HG03175 (cell line): ENCODE data around the gene DUSP16.
A peak's percentile ranks its signal among the peaks of the same experiment; 100 is the strongest.
"Not testable (repeated sequence)": the region's sequence is repeated elsewhere in the genome, so short reads cannot be mapped to it uniquely, and the experiment has no call there.

Experiments
- ATAC-seq: cut with Tn5 transposase; IDR thresholded peaks from one replicate; pipeline ENCODE4 v1.9.1; 2021; ENCODE audit warnings: mild to moderate bottlenecking, moderate library complexity; ENCODE audit not compliant: unreplicated experiment

DUSP16 gene, protein sequence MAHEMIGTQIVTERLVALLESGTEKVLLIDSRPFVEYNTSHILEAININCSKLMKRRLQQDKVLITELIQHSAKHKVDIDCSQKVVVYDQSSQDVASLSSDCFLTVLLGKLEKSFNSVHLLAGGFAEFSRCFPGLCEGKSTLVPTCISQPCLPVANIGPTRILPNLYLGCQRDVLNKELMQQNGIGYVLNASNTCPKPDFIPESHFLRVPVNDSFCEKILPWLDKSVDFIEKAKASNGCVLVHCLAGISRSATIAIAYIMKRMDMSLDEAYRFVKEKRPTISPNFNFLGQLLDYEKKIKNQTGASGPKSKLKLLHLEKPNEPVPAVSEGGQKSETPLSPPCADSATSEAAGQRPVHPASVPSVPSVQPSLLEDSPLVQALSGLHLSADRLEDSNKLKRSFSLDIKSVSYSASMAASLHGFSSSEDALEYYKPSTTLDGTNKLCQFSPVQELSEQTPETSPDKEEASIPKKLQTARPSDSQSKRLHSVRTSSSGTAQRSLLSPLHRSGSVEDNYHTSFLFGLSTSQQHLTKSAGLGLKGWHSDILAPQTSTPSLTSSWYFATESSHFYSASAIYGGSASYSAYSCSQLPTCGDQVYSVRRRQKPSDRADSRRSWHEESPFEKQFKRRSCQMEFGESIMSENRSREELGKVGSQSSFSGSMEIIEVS

GRCh38 chr12:12562585-12563261 is at the start of gene DUSP16:
Gene DUSP16 (minus strand): TSS chr12:12562863. CDS start chr12:12521098, 41,765 bp downstream.
- peak; percentile 72 for ATAC-seq

GRCh38 chr12:12612358-12612757 is 49.7 kb upstream of the DUSP16 start:
- ATAC-seq, result no peak

- ATAC-seq, result peak; percentile 86
Measured at GRCh38 chr12:12611512-12612306, 49.0 kb upstream of the DUSP16 start, which contains the start of gene CREBL2. Gene CREBL2 (plus strand): TSS chr12:12611876. CDS start chr12:12612173, 297 bp downstream.

DNA sequence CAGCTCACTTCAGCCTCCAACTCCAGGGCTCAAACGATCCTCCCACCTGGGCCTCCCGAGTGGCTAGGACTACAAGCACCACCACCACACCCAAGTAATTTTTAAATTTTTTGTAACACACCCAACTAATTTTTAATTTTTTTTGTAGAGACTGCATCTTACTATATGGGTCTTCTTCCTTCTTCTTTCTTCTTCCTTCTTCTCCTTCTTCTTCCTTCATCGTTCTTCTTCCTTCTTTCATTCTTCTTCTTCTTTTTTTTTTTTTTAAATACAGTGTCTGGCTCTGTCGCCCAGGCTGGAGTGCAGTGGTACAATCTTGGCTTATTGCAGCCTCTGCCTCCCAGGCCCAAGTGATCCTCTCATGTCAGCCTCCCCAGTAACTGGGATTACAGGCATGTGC is 48.0 kb upstream of the DUSP16 start:
- ATAC-seq, result no peak

GRCh38 chr12:12609692-12610091 is 47.0 kb upstream of the DUSP16 start:
- ATAC-seq, result no peak

GRCh38 chr12:12608557-12608957 is 45.9 kb upstream of the DUSP16 start:
- no peak for ATAC-seq

DNA sequence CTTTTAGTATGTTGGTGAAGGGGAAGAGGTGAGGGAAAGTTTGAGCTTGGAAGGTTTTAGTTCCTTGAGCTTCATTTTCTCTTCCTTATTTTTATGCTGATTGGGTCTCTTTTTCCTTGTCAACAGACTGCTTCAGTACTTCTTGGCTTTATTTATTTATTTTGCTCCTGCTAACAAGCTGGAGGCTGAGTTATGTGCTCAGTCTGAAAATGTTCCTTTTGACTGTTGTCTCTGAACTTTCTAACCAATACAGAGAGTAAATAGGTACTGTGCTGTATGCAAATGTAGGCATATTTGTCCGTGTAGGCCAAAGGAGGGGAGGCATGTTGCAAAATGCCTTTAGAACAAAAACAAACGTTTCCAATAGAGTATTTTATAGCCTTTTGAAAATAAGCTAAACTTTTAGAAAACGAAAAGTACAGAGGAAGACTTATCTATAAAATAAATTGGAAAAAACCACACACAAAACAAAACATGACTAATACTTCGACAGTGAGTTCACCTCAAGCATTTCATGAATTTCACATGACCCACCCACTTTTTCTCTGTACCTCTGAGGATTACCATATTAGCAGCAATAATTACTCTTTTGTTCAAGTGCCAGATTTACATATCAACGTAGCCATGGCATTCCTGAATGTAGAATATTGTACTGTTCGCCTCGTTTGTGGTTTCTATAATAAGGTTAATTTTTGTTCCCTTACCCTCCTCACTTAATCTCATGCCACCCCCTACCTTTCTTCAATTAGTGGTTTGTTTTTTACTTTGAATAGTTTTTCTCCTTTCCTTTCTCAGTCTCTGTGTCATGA is 44.3 kb upstream of the DUSP16 start:
- ATAC-seq, result no peak

DNA sequence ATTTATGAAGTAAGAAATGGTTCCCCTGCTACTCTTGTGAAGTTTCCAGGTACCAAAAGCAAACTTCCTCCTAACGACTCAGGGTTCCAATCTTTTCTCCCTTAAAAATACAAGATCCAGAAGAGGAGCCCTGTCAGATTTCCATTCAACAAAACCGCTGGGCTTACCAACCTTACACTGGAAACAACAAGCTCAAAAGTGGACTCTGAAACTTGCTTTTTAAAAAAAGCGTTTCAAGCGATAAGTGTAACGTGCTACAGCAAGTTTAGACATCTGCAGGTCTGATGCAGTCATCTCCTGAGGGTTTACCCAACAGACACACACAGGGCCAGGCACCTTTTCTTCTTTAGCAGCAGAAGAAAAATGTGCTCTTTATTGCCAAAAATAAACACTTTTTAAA is 42.1 kb upstream of the DUSP16 start:
- no peak for ATAC-seq

DNA sequence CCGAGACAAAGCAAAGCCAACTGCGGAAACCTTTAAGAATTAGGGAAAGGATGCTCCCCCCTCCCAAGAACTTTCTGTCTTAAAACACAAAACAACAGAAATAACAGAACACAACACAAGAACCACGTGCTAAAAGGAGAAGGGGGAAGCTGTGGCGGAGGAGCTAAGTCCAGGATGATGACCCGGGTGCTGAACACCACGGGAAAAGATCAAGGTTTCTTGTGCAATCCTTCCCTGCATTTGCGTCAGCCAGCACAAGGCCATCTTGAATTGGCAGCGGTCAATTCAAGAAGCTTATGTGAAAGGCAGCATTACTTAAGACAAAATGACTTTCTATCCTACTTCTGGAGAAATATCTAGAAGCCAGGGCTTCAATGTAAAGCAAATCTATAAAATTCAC is 38.0 kb upstream of the DUSP16 start:
- no peak for ATAC-seq

DNA sequence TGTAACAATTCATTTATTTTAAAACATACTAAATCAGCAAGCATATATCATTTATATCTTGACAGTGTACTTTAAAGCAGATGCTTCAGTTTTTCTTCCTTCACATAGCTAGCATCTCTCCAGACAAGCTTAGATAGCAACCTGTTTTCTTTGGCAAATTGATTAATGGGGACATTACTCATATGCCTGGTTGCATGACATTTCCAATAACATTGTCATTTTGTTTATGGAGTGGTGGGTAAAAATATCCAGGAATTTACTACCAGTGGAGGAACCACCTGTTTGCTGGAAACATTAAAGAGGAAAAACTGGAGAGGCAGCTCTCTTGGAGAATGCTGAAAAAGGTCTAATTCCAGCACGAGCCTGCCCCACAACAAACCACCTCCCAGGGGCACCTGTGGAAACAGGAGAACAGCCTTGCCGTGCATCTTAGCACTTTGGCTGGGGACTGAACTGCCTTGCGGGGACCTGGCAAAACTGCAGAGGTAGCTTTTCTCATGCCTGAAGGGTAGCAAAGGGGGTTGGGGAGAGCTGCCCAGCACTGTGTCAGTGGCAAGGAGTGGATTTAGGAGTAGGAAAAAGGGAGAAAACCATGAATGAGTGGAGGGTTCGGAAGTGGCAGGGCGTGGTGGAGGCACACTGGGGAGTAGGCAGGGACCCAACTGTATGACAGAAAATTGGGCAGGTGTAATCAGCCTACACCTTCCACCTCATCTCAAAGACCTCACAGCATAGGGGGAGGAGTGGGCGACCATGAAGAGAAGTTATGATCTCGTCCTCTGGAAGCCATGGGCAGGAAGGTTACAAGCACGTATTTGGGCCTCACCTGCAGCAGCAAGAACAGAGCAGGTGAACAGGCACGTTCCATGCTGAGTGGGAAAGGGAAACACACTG is 37.3 kb upstream of the DUSP16 start:
- no peak for ATAC-seq

DNA sequence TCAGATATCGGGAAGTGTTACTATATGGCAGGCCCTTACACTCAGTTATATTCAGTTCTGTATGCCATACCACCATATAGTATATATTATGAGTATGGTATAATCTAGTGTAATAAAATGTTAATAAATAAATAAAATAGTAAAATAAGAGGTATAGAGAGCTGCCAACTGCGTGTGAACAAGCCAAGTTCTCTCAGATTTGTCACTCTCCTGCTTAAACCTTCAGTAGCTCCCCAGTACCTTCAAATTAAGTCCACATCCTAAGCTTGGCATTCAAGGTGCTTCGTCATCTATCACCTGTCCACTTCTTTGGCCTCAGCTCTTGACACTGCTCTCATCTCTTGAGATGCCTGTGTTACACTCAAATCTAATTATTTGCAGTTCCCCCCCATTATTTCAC is 36.2 kb upstream of the DUSP16 start:
- no peak for ATAC-seq

DNA sequence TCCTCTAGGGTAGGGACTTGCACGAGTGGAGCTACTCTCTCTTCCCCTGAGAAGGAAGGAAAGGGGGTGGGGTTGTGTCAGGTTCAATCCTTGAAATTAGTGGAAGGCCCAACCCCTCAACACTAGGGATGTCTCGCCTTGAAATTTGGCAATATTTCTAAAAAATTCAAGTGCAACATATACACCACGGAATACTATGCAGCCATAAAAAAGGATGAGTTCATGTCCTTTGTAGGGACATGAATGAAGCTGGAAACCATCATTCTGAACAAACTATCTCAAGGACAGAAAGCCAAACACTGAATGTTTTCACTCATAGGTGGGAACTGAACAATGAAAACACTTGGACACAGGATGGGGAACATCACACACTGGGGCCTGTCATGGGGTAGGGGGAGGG is 33.9 kb upstream of the DUSP16 start:
- ATAC-seq, result not testable (repeated sequence)

GRCh38 chr12:12595929-12596328 is 33.3 kb upstream of the DUSP16 start:
- ATAC-seq, result not testable (repeated sequence)

GRCh38 chr12:12592930-12593329 is 30.3 kb upstream of the DUSP16 start:
- ATAC-seq, result no peak

DNA sequence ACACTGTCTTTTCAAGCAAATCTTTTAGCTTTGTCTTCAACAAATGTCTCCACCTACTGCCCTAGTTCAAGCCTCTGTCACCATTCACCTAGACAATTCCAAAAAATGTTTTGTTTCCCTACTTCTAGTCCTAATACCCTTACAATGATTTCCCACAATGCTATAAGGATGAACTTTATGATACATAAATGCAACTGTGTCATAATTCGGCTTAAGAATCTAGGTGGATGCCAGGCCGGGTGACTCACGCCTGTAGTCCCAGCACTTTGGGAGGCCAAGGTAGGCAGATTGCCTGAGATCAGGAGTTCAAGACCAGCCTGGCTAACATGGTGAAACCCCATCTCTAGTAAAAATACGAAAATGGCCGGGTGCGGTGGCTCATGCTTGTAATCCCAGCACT is 28.3 kb upstream of the DUSP16 start:
- ATAC-seq, result no peak

DNA sequence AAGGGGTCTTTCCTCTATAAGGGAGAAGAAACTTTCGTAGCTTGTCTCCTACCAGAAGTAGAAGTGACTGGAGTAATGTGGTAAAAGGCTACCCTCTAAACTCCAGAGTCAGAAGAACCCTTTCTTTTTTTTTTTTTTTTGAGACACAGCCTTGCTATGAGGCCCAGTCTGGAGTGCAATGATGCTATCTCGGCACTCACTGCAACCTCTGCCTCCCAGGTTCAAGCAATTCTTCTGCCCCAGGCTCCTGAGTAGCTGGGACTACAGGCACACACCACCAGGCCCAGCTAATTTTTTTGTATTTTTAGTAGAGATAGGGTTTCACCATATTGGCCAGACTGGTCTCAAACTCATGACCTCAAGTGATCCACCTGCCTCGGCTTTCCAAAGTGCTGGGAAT is 25.8 kb upstream of the DUSP16 start:
- ATAC-seq, result not testable (repeated sequence)

DNA sequence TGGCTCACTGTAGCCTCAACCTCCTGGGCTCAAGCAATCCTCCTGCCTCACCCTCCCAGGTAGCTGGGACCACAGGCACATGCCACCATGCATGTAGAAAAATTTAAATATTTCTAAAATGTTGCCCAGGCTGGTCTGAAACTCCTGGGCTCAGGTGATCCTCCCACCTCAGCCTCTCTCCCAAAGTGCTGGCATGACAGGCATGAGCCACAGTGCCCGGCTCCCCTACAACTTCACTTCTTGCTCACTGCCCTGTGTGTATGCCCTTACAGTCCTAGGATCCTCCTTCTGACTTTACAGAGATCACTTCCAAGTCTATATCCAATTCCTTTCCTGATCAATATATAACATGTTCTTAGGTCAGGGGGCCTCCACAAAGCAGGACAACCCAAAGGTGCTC is 25.2 kb upstream of the DUSP16 start:
- ATAC-seq, result no peak

DNA sequence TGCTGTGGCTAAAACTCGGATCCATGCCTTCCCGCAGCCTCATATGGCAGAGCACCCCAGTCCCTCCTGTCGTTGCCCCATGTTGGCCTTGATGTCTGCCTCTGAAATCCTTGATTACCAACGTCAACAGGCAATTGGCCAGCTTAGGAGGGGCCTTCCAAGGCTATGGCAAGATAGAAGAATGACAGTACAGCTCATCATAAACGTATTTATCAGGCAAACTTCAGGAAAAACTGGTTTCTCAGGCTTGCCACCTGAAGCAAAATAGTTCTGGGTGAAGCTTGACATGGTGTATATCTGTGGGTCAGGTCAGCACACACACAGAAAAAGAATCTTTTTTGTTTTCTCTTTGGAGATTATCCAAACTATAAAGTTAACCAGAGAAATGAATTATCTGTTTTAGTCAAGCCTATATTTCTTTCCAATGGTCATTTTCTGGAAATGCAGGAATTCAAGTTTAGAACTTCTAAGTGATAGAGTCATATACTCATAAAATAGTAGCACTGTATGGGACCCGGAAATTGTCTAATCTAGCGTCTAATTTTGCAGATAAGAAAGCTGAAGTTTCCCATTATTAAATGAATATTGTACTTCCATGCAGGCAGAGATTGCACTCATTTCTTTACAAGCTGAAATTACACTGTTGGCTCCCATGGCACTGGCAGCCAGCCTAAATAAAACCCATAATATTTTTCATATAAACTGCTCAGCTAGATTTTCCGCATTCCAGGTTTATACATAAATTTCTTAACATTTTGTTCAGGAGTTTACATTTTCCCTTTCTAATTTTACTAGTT is 24.4 kb upstream of the DUSP16 start:
- ATAC-seq, result no peak
